HepG2 (cell line): Measurements from ENCODE around the gene ZBTB43.

Experiments
- AKNA ChIP-seq: sonication (generic); formaldehyde crosslinking; IDR thresholded peaks from 2 replicates; pipeline ENCODE4 v1.4.0; 2020; ENCODE audit warnings: missing genetic modification reagents, borderline replicate concordance
- CREB1 ChIP-seq, 2 experiments: fragments of 450-650 bp in 1 of 2; IDR thresholded peaks; 2 replicates each; pipeline ENCODE4 v1.6.1; 2016 to 2017; ENCODE audit warnings: control low read depth in 1 of 2, mild to moderate bottlenecking in 1 of 2, missing compliant biosample characterization in 1 of 2, missing genetic modification characterization in 1 of 2
- EP300 ChIP-seq, 3 experiments: sonication (generic) in 1 of 3; formaldehyde crosslinking in 1 of 3; IDR thresholded peaks; 2 replicates each; pipeline versions ENCODE4 v1.5.1 to v1.6.1; 2011 to 2020; ENCODE audit warnings: low read depth in 2 of 3, low read length in 2 of 3, borderline replicate concordance in 1 of 3, improper control_type of control experiment in 1 of 3, mild to moderate bottlenecking in 1 of 3, missing genetic modification reagents in 1 of 3, moderate library complexity in 1 of 3
- TP53 ChIP-seq: sonication (generic); formaldehyde crosslinking; conservative IDR thresholded peaks from 2 replicates; pipeline ENCODE4 v1.4.0; 2020; ENCODE audit warnings: missing genetic modification reagents

- TF ChIP-seq EP300 (IDR thresholded peaks at IDR 0.05; ENCODE audit: low read depth in 2 of 2, low read length in 2 of 2) (no peak), EP300 (CRISPR knock-in tag; IDR thresholded peaks at IDR 0.05; ENCODE audit: borderline replicate concordance) (no peak), AKNA (CRISPR knock-in tag) (no peak), TP53 (CRISPR knock-in tag) (no peak), CREB1 (IDR thresholded peaks at IDR 0.05) (no peak), CREB1 (CRISPR knock-in tag; IDR thresholded peaks at IDR 0.05) (no peak)
Measured at GRCh38 chr9:126874546-126875314, 69.9 kb downstream of the ZBTB43 start.
